NCI-H1092 treated with DMSO at 0.1 percent for 48 hours (cell line): ENCODE data around the gene BCAS3.

Experiments
- DNase-seq: peaks from one replicate; lab custom pipeline; 2025; lab: John Stamatoyannopoulos, UW

The BCAS3 gene

GRCh38 chr17:61384692-61385576, 707.3 kb downstream of the BCAS3 start:
- DNase-seq, result no peak

- DNase-seq, result no peak
Observed at GRCh38 chr17:61385577-61386236, 708.1 kb downstream of the BCAS3 start.

GRCh38 chr17:61386251-61386650, 708.6 kb downstream of the BCAS3 start:
- no peak for DNase-seq

- no peak for DNase-seq
Observed at GRCh38 chr17:61387011-61387410, 709.4 kb downstream of the BCAS3 start.

GRCh38 chr17:61387511-61388305, 710.1 kb downstream of the BCAS3 start:
- DNase-seq, result no peak

- DNase-seq, result no peak
Observed at GRCh38 chr17:61388561-61389356, 711.1 kb downstream of the BCAS3 start.

GRCh38 chr17:61389670-61390478, 712.2 kb downstream of the BCAS3 start:
- peak; percentile 14 for DNase-seq

GRCh38 chr17:61390479-61390791, 712.8 kb downstream of the BCAS3 start:
- no peak for DNase-seq

- DNase-seq, result no peak
Observed at GRCh38 chr17:61391595-61392291, 714.1 kb downstream of the BCAS3 start.

- DNase-seq, result no peak
Observed at GRCh38 chr17:61392679-61393078, 715.0 kb downstream of the BCAS3 start.

- no peak for DNase-seq
Observed at GRCh38 chr17:61393550-61393903, 715.9 kb downstream of the BCAS3 start.

- no peak for DNase-seq
Observed at GRCh38 chr17:61393904-61394629, 716.4 kb downstream of the BCAS3 start.

GRCh38 chr17:61394630-61395408, 717.2 kb downstream of the BCAS3 start:
- no peak for DNase-seq

GRCh38 chr17:61395409-61395982, 717.8 kb downstream of the BCAS3 start:
- DNase-seq, result no peak

- DNase-seq, result no peak
Observed at GRCh38 chr17:61395983-61396585, 718.4 kb downstream of the BCAS3 start.

GRCh38 chr17:61396586-61397085, 719.0 kb downstream of the BCAS3 start:
- no peak for DNase-seq

GRCh38 chr17:61397086-61397842, 719.6 kb downstream of the BCAS3 start:
- no peak for DNase-seq
